Colonic mucosa (tissue), 4 donors: ENCODE results near the gene NOTUM. TPM values are rescaled to one million over a fixed set of nuclear protein-coding genes. Genes with fewer than 3 reads are reported as not detected.
"Not testable (repeated sequence)": the region's sequence is repeated elsewhere in the genome, so short reads cannot be mapped to it uniquely, and the experiment has no call there.

Experiments used
- DNase-seq: peaks from one replicate; pipeline ENCODE4 v3.0.0-alpha.2; 2020
- H3K27ac ChIP-seq: fragments of 200-600 bp; one replicate; pipeline ENCODE4 v1.8.0; 2021
- H3K27me3 ChIP-seq: fragments of 200-600 bp; one replicate; pipeline ENCODE4 v1.8.0; 2021
- H3K36me3 ChIP-seq: fragments of 200-600 bp; one replicate; pipeline ENCODE4 v1.8.0; 2021
- H3K4me1 ChIP-seq: fragments of 200-600 bp; one replicate; pipeline ENCODE4 v1.8.0; 2021; ENCODE audit warnings: mild to moderate bottlenecking
- H3K4me3 ChIP-seq: fragments of 200-600 bp; one replicate; pipeline ENCODE4 v1.8.0; 2021
- H3K9ac ChIP-seq, 2 donors: one replicate each; pipeline ENCODE4 v1.7.0; 2013; ENCODE audit warnings: control low read depth in 2 of 2, low read depth in 2 of 2, low read length in 2 of 2
- H3K9me3 ChIP-seq: fragments of 200-600 bp; one replicate; pipeline ENCODE4 v1.8.0; 2021
- intact Hi-C: fragments of 100-400 bp; cut with DNase I; formaldehyde crosslinking; loops from one replicate; pipeline ENCODE4 v1.14.1; 2022
- total RNA-seq, 2 donors: library from RNA; stranded (reverse); fragmentation: NEBNext Ultra II Directional in 1 of 2; extraction: Animal tissue kit (Norgen Biotek cat#: 25700) in 1 of 2; gene quantifications; one replicate each; pipeline ENCODE4 v1.2.1, GENCODE V29; 2021
- TF ChIP-seq, protein P1 (sequence below): fragments of 200-600 bp; IDR thresholded peaks from one replicate; pipeline ENCODE4 v1.8.0; 2022; ENCODE audit warnings: antibody characterized with exemption, mild to moderate bottlenecking
- donor health status: healthy.
- donor health status: DM: no; HTN: no; CAD: no.
- donor health status: DM: no; HTN: no; CAD: no.

Gene NOTUM
- total RNA-seq, 2 donors from 2014 or later, result 0.57 TPM; not detected in 1

GRCh38 chr17:81955756-81956544 is 5.0 kb downstream of the NOTUM start:
- H3K4me1 ChIP-seq, result peaks cover 8% of the 10 kb centered on the region
- no peaks in the 10 kb centered on the region for H3K36me3 ChIP-seq
- peaks cover 23% of the 10 kb centered on the region for H3K27me3 ChIP-seq
- no peak overlapping the region for H3K27ac ChIP-seq
- no peaks in the 10 kb centered on the region for H3K9me3 ChIP-seq
- DNase-seq, result no peak
- H3K4me3 ChIP-seq, result no peak overlapping the region
- H3K9ac ChIP-seq, result no peak overlapping the region
- TF ChIP-seq, protein P1, sequence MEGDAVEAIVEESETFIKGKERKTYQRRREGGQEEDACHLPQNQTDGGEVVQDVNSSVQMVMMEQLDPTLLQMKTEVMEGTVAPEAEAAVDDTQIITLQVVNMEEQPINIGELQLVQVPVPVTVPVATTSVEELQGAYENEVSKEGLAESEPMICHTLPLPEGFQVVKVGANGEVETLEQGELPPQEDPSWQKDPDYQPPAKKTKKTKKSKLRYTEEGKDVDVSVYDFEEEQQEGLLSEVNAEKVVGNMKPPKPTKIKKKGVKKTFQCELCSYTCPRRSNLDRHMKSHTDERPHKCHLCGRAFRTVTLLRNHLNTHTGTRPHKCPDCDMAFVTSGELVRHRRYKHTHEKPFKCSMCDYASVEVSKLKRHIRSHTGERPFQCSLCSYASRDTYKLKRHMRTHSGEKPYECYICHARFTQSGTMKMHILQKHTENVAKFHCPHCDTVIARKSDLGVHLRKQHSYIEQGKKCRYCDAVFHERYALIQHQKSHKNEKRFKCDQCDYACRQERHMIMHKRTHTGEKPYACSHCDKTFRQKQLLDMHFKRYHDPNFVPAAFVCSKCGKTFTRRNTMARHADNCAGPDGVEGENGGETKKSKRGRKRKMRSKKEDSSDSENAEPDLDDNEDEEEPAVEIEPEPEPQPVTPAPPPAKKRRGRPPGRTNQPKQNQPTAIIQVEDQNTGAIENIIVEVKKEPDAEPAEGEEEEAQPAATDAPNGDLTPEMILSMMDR, result no peak
- intact Hi-C loops, result loop anchor here (5.0 kb wide), 1 partner anchor 201 kb away; no protein-coding TSS in a partner anchor

DNA sequence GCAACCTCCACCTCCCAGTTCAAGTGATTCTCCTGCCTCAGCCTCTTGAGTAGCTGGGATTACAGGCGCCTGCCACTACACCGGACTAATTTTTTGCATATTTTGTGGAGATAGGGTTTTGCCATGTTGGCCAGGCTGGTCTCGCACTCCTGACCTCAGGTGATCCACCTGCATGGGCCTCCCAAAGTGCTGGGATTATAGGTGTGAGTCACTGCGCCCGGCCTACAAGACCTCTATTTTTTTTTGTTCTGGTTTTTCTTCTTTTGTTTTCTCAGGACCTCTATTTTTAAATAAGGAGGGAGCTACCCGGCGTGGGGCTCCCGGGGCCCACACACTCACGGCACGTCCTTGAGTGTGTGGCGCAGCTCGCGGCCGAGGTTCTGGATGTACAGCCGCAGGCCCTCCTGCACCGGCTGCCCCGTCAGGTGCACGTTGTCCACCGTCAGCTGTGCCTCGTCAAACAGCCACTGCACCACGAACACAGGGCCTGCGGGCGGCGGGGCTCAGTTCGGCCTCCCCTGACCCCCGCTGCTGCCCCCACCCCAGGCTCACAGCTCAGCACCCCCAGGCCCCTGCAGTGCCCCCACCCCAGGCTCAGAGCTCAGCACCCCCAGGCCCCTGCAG is 5.8 kb downstream of the NOTUM start:
- H3K4me3 ChIP-seq, result no peak overlapping the region
- intact Hi-C loops, result loop anchor here (5.0 kb wide), 1 partner anchor 202 kb away; no protein-coding TSS in a partner anchor
- H3K9me3 ChIP-seq, result no peaks in the 10 kb centered on the region
- H3K9ac ChIP-seq, result no peak overlapping the region
- H3K4me1 ChIP-seq, result peaks cover 4% of the 10 kb centered on the region
- TF ChIP-seq, protein P1, result no peak
- H3K36me3 ChIP-seq, result no peaks in the 10 kb centered on the region
- no peak for DNase-seq
- H3K27ac ChIP-seq, result no peak overlapping the region
- peaks cover 17% of the 10 kb centered on the region for H3K27me3 ChIP-seq

DNA sequence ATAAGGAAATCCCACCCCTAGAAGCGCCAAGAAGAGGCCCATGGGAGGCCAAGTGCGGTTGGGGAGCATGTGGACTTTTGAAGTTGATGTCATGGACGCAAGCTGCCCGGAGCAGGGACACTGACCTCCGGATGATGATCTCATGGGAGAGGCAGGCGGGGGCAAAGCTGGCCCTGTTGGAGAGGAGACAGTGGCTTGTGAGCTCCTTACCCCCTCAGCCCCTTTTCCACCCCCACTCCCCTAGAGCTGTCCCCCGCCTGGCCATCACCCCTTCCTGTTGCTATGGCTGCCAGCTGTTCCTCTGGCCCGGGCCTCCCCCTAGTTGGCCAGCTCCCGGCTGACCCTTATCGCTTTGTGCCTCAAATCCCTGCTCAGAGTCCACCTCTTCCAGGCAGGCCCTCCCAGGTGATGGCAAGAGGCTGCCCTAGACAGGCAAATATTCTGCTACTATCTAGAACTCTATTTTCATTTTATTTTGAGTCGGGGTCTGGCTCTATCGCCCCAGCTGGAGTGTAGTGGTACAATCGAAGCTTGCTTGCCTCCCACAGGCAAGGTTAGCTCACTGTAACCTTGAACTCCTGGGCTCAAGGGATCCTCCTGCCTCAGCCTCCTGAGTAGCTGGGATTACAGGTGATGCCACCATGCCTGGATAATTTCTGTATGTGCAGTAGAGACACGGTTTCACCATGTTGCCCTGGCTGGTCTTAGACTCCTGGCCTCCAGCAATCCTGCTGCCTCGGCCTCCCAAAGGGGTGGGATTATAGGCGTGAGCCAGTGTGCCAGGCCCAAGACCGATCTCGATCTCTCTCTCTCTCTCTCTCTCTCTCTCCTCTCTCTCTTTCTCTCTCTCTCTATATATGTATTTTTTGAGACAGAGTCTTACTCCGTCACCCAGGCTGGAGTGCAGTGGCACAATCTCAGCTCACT is 6.6 kb downstream of the NOTUM start:
- intact Hi-C loops, result loop anchor here (5.0 kb wide), 1 partner anchor 203 kb away; no protein-coding TSS in a partner anchor
- Histone ChIP-seq H3K27me3 (peaks cover 12% of the 10 kb centered on the region), H3K9ac (no peak overlapping the region)

DNA sequence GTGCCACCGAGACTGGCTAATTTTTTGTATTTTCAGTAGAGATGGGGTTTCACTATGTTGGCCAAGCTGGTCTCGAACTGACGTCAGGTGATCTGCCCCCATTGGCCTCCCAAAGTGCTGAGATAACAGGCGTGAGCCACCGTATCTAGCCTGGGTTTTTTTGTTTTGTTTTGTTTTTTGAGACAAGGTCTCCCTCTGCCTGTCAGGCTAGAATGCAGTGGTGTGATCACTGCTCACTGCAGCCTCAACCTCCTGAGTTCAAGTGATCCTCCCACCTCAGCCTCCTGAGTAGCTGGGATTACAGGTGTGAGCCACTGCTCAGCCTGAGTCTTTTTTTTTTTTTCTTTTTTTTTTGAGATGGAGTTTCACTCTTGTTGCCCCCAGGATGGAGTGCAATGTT is 7.5 kb downstream of the NOTUM start:
- H3K9me3 ChIP-seq, H3K36me3 ChIP-seq, DNase-seq, H3K27me3 ChIP-seq, H3K4me3 ChIP-seq, H3K4me1 ChIP-seq, intact Hi-C loops, H3K9ac ChIP-seq, H3K27ac ChIP-seq: not testable (repeated sequence)

More for the DNA sequence above, 6.6 kb downstream of the NOTUM start:
- no peak overlapping the region for H3K27ac ChIP-seq
- no peak overlapping the region for H3K4me3 ChIP-seq
- no peaks in the 10 kb centered on the region for H3K9me3 ChIP-seq
- no peaks in the 10 kb centered on the region for H3K36me3 ChIP-seq
- no peak for DNase-seq
- no peaks in the 10 kb centered on the region for H3K4me1 ChIP-seq
- TF ChIP-seq, protein P1, result no peak

DNA sequence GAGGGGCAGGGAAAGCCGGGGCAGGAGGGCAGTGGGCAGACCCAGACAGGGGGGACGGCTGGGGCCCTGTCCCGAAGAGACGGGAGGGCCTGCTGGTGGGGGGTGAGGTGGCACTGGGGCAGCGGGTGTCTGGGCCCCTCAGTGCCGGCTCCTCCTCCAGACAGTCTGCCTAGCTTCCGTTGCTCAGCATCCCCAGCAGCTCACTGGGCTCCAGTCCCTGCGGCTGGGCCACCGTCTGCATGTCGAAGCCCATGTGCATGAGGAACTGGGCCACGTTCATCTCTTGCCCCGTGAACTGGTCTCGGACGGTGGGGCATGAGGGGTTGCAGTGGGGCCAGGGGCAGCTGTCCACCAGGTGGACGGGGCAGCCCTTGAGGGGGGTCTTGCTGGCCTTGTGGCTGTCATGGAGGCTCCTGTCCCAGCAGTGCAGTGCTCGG is 8.2 kb downstream of the NOTUM start:
- TF ChIP-seq, protein P1, result no peak
- H3K27me3 ChIP-seq, result no peaks in the 10 kb centered on the region
- no peak overlapping the region for H3K4me3 ChIP-seq
- H3K27ac ChIP-seq, result no peak overlapping the region
- H3K4me1 ChIP-seq, result no peaks in the 10 kb centered on the region
- no peaks in the 10 kb centered on the region for H3K9me3 ChIP-seq
- DNase-seq, result no peak
- H3K9ac ChIP-seq, result no peak overlapping the region
- intact Hi-C loops, result no loop called here
- no peaks in the 10 kb centered on the region for H3K36me3 ChIP-seq
